ENCODE measurements around the gene ZNF862. TPM values are rescaled to one million over a fixed set of nuclear protein-coding genes. Genes with fewer than 3 reads are reported as not detected.

The ZNF862 gene
- polyA plus RNA-seq (2012; ENCODE audit: insufficient read depth, insufficient read length, low read depth) = 17.5 TPM

DNA sequence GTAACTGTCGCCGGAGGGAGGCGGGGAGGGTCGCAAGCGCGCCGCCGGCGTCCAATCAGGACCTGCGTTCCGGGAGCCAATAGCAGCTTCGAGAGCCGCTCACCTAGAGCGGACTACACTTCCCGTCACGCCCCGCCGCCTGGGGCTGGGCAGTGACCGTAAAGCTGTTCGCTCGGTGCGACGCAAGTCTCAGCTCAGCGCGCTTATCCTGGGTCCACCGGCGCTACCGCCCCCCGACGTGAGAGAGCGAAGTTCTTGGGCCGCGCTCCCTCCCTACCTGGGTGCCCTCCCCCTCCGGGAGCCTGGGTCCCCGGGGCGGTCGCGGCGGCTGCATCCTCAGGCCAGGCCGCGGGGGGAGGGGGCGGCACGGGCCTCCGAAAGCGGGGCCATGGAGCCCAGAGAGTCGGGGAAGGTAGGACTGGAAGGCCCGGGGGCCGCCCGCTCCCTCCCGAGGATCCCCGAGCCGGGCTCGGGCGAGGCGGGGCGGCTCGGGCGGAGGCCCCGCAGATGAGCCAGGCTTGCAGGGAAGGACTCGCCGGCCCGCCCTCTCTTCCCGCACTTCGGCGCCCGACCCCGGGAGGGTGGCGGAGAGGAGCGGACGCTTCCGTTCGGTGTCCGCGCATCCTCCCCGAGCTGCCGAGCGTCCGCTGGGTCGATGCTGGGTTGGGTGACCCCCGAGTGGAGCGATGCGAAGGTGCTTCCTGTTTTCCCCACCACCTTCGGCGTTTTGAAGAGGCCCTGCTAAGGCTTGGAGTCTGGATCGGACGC lies at the start of gene ZNF862:
ZNF862 (plus strand) TSS at position 152 of the 768 bp plus-strand sequence; CDS start at position 389, 237 bp downstream.
- no peaks in the 10 kb centered on the region for H3K27me3 ChIP-seq
- H3K4me1 ChIP-seq = peaks cover 3% of the 10 kb centered on the region
- H3K36me3 ChIP-seq = no peaks in the 10 kb centered on the region
- peak; percentile 98 for DNase-seq
- no peaks in the 10 kb centered on the region for H3K9me3 ChIP-seq
- TF ChIP-seq, protein P1, sequence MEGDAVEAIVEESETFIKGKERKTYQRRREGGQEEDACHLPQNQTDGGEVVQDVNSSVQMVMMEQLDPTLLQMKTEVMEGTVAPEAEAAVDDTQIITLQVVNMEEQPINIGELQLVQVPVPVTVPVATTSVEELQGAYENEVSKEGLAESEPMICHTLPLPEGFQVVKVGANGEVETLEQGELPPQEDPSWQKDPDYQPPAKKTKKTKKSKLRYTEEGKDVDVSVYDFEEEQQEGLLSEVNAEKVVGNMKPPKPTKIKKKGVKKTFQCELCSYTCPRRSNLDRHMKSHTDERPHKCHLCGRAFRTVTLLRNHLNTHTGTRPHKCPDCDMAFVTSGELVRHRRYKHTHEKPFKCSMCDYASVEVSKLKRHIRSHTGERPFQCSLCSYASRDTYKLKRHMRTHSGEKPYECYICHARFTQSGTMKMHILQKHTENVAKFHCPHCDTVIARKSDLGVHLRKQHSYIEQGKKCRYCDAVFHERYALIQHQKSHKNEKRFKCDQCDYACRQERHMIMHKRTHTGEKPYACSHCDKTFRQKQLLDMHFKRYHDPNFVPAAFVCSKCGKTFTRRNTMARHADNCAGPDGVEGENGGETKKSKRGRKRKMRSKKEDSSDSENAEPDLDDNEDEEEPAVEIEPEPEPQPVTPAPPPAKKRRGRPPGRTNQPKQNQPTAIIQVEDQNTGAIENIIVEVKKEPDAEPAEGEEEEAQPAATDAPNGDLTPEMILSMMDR (IDR thresholded peaks at IDR 0.05; ENCODE audit: low read depth, low read length) = no peak
- H3K4me3 ChIP-seq (ENCODE audit: low read depth, low read length) = peak within 1 kb of the TSS; percentile 83

DNA sequence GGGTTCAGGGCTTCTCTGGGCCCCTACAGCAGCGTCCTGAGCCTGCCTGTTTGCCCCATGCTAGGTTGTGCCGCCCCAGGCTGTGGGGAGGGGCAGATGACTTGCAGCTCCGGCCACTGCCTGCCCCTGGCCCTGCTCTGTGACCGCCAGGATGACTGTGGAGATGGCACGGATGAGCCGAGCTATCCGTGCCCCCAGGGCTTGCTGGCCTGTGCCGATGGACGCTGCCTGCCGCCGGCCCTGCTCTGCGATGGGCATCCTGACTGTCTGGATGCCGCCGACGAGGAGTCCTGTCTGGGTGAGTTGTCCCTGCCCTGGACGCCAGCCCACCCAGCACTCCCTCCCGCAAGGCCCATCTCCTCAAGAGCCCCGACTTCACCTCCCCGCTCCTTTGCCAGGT lies 49.1 kb upstream of the ZNF862 start:
- DNase-seq = no peak
- Histone ChIP-seq H3K4me3 (ENCODE audit: low read depth, low read length) (no peak overlapping the region), H3K4me1 (no peaks in the 10 kb centered on the region), H3K36me3 (no peaks in the 10 kb centered on the region), H3K9me3 (no peaks in the 10 kb centered on the region), H3K27me3 (no peaks in the 10 kb centered on the region)
- TF ChIP-seq, protein P1 (IDR thresholded peaks at IDR 0.05; ENCODE audit: low read depth, low read length) = no peak

DNA sequence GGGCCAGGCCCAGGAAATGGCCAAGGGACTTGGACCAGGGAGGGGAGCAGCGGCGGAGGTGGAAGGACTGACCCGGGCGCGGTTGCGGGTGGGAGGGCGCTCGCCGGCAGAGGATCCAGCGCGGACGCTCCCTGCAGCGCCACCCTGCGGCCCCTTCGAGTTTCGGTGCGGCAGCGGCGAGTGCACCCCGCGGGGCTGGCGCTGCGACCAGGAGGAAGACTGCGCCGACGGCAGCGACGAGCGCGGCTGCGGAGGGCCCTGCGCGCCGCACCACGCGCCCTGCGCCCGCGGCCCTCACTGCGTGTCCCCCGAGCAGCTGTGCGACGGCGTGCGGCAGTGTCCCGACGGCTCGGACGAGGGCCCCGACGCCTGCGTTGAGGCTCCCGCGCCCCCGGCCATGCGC lies 48.0 kb upstream of the ZNF862 start:
- no peak for DNase-seq
- no peak overlapping the region for H3K4me3 ChIP-seq (ENCODE audit: low read depth, low read length)

DNA sequence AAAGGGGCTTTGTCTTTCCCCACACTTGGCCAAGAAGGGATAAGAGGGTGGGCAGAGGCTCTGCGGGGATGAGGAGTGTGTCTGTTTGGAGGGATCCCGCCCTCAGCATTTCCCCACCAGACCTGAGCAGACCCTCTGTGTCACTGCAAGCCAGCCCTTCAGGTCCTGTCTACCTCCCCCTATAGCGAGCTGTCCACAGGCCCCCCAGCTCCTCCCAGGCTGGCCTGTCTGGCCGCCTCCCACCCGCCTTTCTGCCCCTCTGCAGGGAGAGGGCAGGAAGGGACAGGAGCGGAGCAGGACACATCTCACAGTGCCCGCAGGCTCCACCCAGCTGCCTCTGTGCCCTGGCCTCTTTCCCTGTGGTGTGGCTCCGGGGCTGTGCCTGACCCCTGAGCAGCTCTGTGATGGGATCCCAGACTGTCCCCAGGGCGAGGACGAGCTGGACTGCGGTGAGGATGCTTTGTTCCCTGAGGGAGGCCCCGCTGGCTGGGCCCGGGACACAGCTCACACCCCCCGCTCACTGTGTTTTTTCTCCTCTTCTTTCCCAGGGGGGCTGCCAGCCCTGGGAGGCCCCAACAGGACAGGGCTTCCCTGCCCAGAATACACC lies 47.3 kb upstream of the ZNF862 start:
- TF ChIP-seq, protein P1 (IDR thresholded peaks at IDR 0.05; ENCODE audit: low read depth, low read length) = no peak
- no peaks in the 10 kb centered on the region for H3K9me3 ChIP-seq
- no peaks in the 10 kb centered on the region for H3K4me1 ChIP-seq
- no peak for DNase-seq
- H3K4me3 ChIP-seq (ENCODE audit: low read depth, low read length) = no peak overlapping the region
- H3K36me3 ChIP-seq = no peaks in the 10 kb centered on the region
- peaks cover 6% of the 10 kb centered on the region; the same call in 1 of the 2 replicates for H3K27me3 ChIP-seq

More for the DNA sequence above, 48.0 kb upstream of the ZNF862 start:
- Histone ChIP-seq H3K4me1 (no peaks in the 10 kb centered on the region), H3K36me3 (no peaks in the 10 kb centered on the region), H3K27me3 (peaks cover 6% of the 10 kb centered on the region; the same call in 1 of the 2 replicates), H3K9me3 (no peaks in the 10 kb centered on the region)
- TF ChIP-seq, protein P1 (IDR thresholded peaks at IDR 0.05; ENCODE audit: low read depth, low read length) = no peak

DNA sequence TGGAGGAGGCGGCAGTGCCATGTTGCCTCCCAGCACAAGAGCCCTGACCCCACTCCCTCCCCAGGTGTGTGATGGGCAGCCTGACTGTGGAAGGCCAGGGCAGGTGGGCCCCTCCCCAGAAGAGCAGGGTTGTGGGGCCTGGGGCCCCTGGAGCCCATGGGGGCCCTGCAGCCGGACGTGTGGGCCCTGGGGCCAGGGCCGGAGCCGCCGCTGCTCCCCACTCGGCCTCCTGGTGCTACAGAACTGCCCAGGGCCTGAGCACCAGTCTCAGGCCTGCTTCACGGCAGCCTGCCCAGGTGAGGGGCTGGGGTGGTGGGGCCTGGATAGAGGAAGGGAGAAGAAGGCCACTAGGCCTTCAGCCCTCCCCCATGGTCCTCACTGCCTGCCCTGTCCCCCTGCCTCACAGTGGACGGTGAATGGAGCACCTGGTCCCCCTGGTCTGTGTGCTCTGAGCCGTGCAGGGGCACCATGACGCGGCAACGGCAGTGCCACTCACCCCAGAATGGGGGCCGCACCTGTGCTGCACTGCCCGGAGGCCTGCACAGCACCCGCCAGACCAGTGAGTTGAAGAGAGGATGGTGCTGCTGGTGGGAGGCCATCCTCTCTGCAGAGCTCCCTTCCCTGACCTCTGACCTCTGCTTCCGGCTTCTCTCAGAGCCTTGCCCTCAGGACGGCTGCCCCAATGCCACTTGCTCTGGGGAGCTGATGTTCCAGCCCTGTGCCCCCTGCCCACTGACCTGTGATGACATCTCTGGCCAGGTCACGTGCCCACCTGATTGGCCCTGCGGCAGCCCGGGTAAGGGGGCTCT lies 46.6 kb upstream of the ZNF862 start:
- Histone ChIP-seq H3K9me3 (no peaks in the 10 kb centered on the region), H3K27me3 (peaks cover 6% of the 10 kb centered on the region; the same call in 1 of the 2 replicates), H3K4me1 (no peaks in the 10 kb centered on the region), H3K36me3 (no peaks in the 10 kb centered on the region), H3K4me3 (ENCODE audit: low read depth, low read length) (no peak overlapping the region)
- no peak for DNase-seq
- TF ChIP-seq, protein P1 (IDR thresholded peaks at IDR 0.05; ENCODE audit: low read depth, low read length) = no peak

Data from BE2C (cell line).